GM19463 (cell line): Measurements from ENCODE around the gene SELENOS.

Source experiments
- ATAC-seq: cut with Tn5 transposase; IDR thresholded peaks from one replicate; pipeline ENCODE4 v1.9.1; 2021; ENCODE audit warnings: mild to moderate bottlenecking, moderate library complexity; ENCODE audit not compliant: unreplicated experiment

SELENOS gene

GRCh38 chr15:101251830-101252820 is 25.2 kb downstream of the SELENOS start, which contains the start of gene CHSY1:
Gene CHSY1, minus strand, starts transcription at chr15:101252048. Its CDS starts 592 bp downstream, at chr15:101251456.
- ATAC-seq = peak; percentile 68

- ATAC-seq = peak; percentile 36
Observed at GRCh38 chr15:101250873-101251829, 26.1 kb downstream of the SELENOS start.

GRCh38 chr15:101250341-101250831 is 26.9 kb downstream of the SELENOS start:
- ATAC-seq = no peak

- no peak for ATAC-seq
Observed at GRCh38 chr15:101248274-101248673, 29.0 kb downstream of the SELENOS start.

GRCh38 chr15:101246824-101247745 is 30.2 kb downstream of the SELENOS start:
- ATAC-seq = no peak

- ATAC-seq = no peak
Observed at GRCh38 chr15:101246391-101246790, 30.9 kb downstream of the SELENOS start.

GRCh38 chr15:101244889-101245668 is 32.2 kb downstream of the SELENOS start:
- no peak for ATAC-seq

GRCh38 chr15:101244036-101244781 is 33.1 kb downstream of the SELENOS start:
- ATAC-seq = no peak

- no peak for ATAC-seq
Observed at GRCh38 chr15:101243420-101243819, 33.9 kb downstream of the SELENOS start.

- no peak for ATAC-seq
Observed at GRCh38 chr15:101242999-101243336, 34.3 kb downstream of the SELENOS start.

GRCh38 chr15:101242160-101242998 is 34.9 kb downstream of the SELENOS start:
- ATAC-seq = peak; percentile 74

- ATAC-seq = no peak
Observed at GRCh38 chr15:101240358-101240757, 36.9 kb downstream of the SELENOS start.

- ATAC-seq = no peak
Observed at GRCh38 chr15:101239724-101240136, 37.6 kb downstream of the SELENOS start.

- no peak for ATAC-seq
Observed at GRCh38 chr15:101237251-101237650, 40.0 kb downstream of the SELENOS start.

GRCh38 chr15:101233651-101234280 is 43.5 kb downstream of the SELENOS start:
- ATAC-seq = no peak

- no peak for ATAC-seq
Observed at GRCh38 chr15:101232677-101233076, 44.6 kb downstream of the SELENOS start.

- ATAC-seq = no peak
Observed at GRCh38 chr15:101228313-101228712, 49.0 kb downstream of the SELENOS start.
